GM18499 (cell line): ENCODE data around the gene RAX2.

ENCODE experiments used
- ATAC-seq: cut with Tn5 transposase; IDR thresholded peaks from one replicate; pipeline ENCODE4 v1.9.1; 2021; ENCODE audit warnings: moderate number of reproducible peaks; ENCODE audit not compliant: insufficient read depth, unreplicated experiment

The RAX2 gene

GRCh38 chr19:3803114-3803888, 31.3 kb upstream of the RAX2 start:
- ATAC-seq, result no peak

GRCh38 chr19:3801412-3802096, 29.5 kb upstream of the RAX2 start:
- ATAC-seq, result no peak

- no peak for ATAC-seq
Observed at GRCh38 chr19:3800996-3801395, 29.0 kb upstream of the RAX2 start.

- no peak for ATAC-seq
Observed at GRCh38 chr19:3798137-3798536, 26.1 kb upstream of the RAX2 start.

GRCh38 chr19:3796358-3796757, 24.3 kb upstream of the RAX2 start:
- no peak for ATAC-seq

- no peak for ATAC-seq
Observed at GRCh38 chr19:3793799-3794198, 21.8 kb upstream of the RAX2 start.

GRCh38 chr19:3792114-3792513, 20.1 kb upstream of the RAX2 start:
- no peak for ATAC-seq

- no peak for ATAC-seq
Observed at GRCh38 chr19:3790941-3791340, 18.9 kb upstream of the RAX2 start.

- ATAC-seq, result no peak
Observed at GRCh38 chr19:3790209-3790734, 18.2 kb upstream of the RAX2 start.

- ATAC-seq, result no peak
Observed at GRCh38 chr19:3788996-3789778, 17.2 kb upstream of the RAX2 start.

GRCh38 chr19:3785938-3786824, 14.2 kb upstream of the RAX2 start, which contains the start of gene MATK:
Gene MATK, minus strand, starts transcription at chr19:3786381. Its CDS starts 1,246 bp downstream, at chr19:3785135.
- ATAC-seq, result no peak

- no peak for ATAC-seq
Observed at GRCh38 chr19:3785451-3785937, 13.5 kb upstream of the RAX2 start.

- ATAC-seq, result no peak
Observed at GRCh38 chr19:3784607-3785450, 12.8 kb upstream of the RAX2 start.

- no peak for ATAC-seq
Observed at GRCh38 chr19:3783660-3784584, 11.9 kb upstream of the RAX2 start.

GRCh38 chr19:3782903-3783302, 10.9 kb upstream of the RAX2 start:
- ATAC-seq, result no peak

- ATAC-seq, result no peak
Observed at GRCh38 chr19:3782330-3782729, 10.3 kb upstream of the RAX2 start.

GRCh38 chr19:3781603-3782002, 9.6 kb upstream of the RAX2 start:
- no peak for ATAC-seq
